Hematopoietic multipotent progenitor cell treated with erythropoietin and hydrocortisone succinate and interleukin-3 and kit ligand, for 15 days (in vitro differentiated cells): ENCODE measurements around the gene DTNA.
"Not testable (repeated sequence)": the region's sequence is repeated elsewhere in the genome, so short reads cannot be mapped to it uniquely, and the experiment has no call there.

Source experiments
- DNase-seq: peaks from one replicate; pipeline ENCODE4 v3.0.0-alpha.2; 2015; ENCODE audit warnings: low spot score

The DTNA gene

DNA sequence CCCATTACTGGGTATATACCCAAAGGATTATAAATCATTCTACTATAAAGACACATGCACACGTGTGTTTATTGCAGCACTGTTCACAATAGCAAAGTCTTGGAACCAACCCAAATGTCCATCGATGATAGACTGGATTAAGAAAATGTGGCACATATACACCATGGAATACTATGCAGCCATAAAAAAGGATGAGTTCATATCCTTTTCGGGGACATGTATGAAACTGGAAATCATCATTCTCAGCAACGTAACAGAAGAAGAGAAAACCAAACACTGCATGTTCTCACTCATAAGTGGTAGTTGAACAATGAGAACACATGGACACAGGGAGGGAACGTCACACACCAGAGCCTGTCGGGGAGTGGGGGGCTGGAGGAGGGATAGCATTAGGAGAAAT, 15.6 kb downstream of the DTNA start:
- not testable (repeated sequence) for DNase-seq

- DNase-seq: no peak
Observed at GRCh38 chr18:34726286-34727004, 16.3 kb downstream of the DTNA start.

- DNase-seq: no peak
Observed at GRCh38 chr18:34729264-34729663, 19.2 kb downstream of the DTNA start.

DNA sequence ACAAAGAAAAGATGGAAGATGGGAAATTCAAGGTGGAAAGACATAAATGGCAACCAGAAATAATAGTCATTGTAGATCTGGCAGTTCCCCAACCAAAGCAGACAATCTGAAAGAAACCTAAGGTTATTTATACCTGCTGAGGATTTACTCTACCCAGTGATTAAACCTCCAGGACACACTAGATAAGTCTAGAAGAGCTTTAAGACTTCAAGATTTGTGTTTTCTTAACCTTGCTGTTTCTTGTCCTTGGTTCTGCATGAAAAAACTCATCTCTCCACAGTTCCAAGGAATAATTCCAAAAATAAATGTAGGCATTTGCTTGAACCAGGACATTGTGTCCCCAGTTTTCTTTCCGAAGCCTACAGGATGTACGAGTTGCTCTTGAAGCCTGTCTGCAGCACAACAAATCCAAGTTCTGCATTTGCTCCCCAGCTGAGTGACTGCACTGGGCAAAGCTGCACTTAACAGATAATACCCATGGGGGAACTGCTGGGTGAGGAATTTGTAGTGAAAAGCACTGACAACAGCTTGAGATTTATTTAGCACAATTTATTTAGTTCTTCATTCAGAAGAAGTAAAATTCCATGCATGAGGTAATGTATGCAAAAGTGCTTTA, 19.8 kb downstream of the DTNA start:
- DNase-seq: no peak

DNA sequence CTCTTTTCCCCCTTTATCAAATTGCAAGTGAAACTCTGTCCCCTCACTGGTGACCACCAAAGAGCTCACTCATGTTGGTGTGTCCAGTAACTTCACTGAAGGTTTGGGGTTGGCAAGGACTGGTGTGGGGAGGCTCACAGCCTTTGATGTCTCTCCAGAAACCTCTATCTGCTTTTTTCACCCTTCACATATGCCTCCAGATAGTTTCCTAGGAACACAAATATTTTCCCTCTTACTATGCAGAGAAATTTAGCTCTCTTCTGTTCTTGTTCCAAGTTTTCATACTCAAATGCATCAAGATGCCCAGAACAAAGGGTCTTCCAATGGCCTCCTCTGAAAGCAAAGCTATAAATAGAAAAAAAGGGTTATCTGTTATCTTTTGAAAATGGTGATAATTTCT, 20.7 kb downstream of the DTNA start:
- DNase-seq: no peak

- no peak for DNase-seq
Observed at GRCh38 chr18:34734056-34734455, 24.0 kb downstream of the DTNA start.

- DNase-seq: not testable (repeated sequence)
Observed at GRCh38 chr18:34734526-34734925, 24.4 kb downstream of the DTNA start.

GRCh38 chr18:34738175-34738894, 28.2 kb downstream of the DTNA start:
- no peak for DNase-seq

DNA sequence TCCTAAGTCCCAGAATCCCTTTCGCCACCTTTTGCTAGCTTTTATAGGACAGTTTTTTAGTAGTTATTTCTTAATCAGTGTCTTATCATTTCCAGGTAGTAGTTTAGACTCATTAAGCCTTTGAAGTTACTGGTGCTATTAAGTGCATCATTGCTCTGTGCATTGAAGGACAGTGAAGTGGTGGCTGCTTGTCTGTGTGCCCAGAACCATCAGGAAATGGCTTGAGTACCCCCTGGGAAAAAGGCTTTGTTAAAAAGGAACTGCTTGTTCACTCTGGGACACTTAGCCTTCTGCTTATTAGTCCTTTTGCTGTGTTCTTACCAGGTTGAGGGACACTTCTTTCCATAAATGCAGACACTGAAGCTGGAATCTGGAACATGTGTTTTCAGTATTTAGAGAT, 30.0 kb downstream of the DTNA start:
- no peak for DNase-seq

DNA sequence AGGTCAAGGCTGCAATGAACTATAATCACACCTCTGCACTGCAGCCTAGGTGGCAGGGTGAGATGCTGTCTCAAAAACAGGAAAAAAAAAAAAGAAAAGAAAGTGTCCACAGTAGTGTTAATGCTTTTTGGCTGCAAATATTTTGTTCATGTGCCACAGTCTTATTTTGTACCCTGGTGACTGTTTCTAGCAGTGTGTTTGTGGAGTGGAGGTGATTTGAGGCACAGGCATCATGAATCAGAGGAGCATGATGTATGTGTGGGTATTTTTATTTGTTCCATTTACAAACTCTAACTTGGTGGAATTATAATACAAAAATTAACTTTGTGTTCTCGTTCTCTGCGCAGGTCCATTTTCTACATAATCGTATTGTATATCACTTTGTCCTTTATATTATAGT, 30.6 kb downstream of the DTNA start:
- DNase-seq: no peak

GRCh38 chr18:34741401-34741800, 31.3 kb downstream of the DTNA start:
- DNase-seq: no peak

DNA sequence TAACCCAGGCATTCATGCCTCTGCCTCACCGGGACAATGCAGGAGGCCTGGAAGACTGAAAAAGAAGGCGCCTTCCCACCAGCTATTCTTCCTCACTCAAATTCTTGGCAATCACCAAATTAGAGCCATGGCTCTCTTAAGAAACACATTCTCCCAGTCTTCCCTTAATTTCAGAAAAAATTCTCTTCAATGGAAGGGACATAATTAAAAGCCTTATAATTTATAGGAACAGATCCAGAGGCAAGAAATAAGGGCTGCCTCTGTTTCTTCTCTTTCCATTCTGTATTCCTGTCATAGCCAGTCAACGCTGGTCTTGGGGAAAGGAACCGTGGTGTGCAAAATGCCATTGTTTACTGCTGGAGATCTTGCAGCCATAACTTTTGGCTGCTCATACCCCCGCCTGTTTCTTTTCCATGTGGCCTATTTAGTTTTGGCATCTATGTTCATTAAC, 32.8 kb downstream of the DTNA start:
- no peak for DNase-seq

DNA sequence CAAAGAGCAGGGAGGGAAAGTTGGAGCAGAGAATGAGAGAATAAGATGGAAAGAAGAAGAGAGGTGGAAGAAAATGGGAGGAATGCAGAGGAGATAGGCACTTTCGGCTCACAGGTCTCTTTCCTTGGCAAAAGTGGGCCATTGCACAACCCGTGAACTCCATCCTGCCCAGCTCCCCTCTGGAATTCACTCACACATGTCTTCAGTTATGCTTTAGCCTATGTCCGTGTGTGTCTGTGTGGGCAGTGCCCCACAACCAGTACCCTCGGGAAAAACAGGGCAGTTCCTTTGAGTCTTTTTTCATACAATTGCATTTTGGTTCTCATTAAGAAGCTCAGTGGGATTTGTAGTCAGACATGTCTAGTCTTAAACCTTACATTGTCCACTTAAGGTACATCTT, 34.5 kb downstream of the DTNA start:
- no peak for DNase-seq

GRCh38 chr18:34746614-34747013, 36.5 kb downstream of the DTNA start:
- DNase-seq: no peak

DNA sequence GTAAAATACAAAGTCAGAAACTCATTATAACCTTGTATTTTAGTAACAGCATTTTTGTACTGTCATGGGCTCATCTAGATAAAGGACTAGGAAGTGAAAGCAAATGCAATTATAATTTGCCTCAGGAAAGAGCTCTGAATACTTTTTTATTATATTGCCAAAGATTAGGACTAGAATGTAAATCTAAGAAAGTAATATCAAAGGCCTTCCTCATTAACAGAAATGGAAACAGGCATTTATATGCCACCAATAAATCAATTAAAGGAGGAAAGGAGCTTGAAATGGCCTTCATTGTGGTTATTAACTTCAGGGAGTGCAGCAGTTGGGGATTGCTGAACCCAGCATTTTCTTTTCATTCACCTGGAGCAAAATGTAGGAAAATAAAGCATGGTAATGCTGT, 39.6 kb downstream of the DTNA start:
- DNase-seq: no peak

GRCh38 chr18:34752056-34752455, 42.0 kb downstream of the DTNA start:
- DNase-seq: no peak

GRCh38 chr18:34754300-34754699, 44.2 kb downstream of the DTNA start:
- no peak for DNase-seq

DNA sequence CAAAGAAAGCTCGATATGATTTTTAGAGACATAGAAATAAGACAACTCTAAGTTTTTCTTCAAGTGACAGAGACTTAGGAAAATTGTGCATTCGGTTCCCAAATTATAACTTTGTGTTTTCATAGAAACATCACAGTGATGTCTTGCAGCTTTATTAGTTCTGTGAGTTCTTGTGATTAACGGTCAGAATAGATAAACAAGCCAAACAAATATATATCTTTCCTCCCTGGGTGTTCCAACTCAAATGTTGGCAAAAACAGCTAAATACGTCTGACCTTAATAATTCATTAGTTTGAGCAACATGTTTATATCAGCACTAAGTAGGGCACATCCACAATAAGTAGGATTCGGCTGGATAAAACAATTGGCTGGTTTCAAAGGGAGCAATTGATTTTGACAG, 47.6 kb downstream of the DTNA start:
- DNase-seq: no peak

- DNase-seq: no peak
Observed at GRCh38 chr18:34758378-34758948, 48.4 kb downstream of the DTNA start.

GRCh38 chr18:34760444-34760843, 50.3 kb downstream of the DTNA start:
- DNase-seq: no peak

DNA sequence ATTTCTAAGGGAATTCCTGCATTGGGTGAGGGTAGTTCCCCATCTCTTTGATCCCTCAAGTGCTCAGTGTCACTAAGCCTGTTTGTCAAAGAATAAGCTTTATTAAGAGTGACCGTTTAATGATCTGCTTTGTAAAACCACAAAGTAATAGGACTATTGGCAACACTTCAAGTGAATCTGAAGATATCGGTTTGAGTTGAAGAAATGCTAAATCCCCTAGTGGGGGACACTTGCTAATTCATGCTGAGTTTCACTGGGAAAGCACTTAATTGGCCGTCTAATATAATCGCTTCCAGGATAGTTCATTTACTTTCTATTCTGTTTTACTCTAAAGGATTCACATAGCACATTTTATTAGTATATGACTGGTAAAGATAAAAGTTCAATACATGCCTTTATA, 54.4 kb downstream of the DTNA start:
- DNase-seq: no peak

GRCh38 chr18:34767601-34768027, 57.5 kb downstream of the DTNA start:
- no peak for DNase-seq

- no peak for DNase-seq
Observed at GRCh38 chr18:34771958-34772357, 61.9 kb downstream of the DTNA start.
